NCI-H1694 (cell line): ENCODE measurements around the gene ADAM12.

Experiments
- DNase-seq: peaks from one replicate; lab custom pipeline; 2025; lab: John Stamatoyannopoulos, UW

The ADAM12 gene

DNA sequence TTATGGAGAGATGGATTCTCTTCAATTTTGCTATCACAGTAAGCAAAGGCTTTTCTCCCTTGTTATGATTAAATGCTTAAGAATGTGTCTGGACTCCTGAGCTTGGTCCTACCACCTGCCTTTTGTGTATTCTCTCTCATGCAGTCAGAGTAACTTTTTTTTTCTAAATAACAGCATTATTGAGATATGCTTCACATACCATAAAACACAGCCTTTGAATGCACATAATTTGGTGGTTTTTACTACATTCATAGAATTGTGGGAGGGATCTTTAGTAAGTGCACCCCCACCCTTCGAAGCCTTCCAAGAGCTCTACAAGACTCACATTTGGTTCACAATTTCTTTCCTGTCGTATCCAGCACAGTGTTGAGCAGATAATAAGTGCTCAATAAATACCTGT lies 175.5 kb downstream of the ADAM12 start:
- DNase-seq, result no peak

DNA sequence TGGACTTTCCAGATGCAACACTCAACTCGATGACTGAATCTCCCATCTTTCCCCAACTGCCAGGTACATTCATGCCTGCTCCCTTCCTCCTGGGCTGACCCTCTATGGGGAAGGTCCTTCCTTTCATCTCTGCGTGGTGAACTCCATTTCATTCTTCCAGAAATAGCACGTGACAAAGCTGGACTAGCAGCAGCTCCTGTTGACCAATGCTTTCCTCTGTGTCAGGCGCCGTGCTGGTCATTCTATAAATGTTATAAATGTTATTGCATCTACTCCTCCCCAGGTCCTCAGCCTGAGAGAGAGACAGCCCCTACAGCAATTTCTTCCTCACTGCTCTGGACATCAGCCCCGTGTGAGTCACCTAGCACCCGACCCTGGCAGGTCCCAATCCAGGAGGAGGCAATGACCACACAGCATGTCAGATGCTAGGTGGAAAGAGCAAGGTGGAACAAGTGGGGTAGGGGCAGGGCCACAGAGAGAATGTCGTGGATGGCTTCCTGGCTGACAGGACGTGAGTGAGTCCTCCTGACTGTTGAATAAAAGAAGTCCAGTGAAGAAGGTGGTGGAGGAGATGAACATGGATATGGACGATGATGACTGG lies 178.1 kb downstream of the ADAM12 start:
- DNase-seq, result no peak

DNA sequence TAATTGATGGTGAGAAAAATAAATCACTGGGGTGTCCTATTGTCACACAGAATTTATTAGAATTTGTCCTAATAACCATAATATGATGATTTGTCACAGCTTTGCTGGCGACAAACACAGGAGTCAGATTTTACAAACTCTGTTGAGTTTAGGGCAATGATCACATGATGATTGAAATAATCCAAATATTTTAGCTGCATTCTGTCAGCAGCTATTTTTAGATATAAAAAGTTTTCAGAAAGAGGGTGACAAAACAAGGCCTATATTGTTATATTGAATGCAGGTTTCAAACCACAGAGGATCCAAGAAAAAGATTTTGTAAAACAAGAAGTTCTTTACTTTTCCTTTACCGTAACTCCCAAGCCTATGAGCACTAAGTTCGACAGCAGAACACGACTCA lies 178.8 kb downstream of the ADAM12 start:
- no peak for DNase-seq

DNA sequence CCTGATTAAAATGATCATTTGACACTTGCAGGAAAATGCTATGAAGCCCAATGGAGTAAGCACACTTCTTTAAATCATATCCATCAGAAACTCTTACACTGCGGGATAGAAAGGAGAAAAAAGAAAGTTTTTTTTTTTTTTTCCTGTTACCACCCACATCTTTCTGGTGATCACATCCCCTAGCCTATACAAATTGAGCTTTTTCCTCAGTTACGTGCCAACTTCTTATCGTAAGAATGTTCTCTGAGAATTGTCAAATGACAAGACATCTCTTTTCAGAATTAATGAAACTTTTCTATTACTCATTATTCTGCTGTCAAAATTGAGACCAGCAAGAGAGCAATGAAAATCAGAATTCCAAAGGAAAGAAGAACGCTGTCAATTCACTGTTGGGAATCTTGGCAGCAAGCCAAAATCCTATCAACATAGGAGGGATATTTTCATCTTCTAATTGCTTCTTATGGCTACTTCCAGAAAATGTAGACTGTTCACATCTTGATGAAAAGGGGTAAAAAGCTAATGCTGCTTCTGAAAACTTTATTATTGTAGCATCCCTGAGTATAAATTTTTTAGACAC lies 179.5 kb downstream of the ADAM12 start:
- DNase-seq, result no peak

GRCh38 chr10:126207851-126208250 lies 180.4 kb downstream of the ADAM12 start:
- no peak for DNase-seq

- DNase-seq, result no peak
These were observed 180.9 kb downstream of the ADAM12 start for GRCh38 chr10:126207313-126207771.

GRCh38 chr10:126205486-126206205 lies 182.6 kb downstream of the ADAM12 start:
- no peak for DNase-seq

GRCh38 chr10:126204320-126204719 lies 184.0 kb downstream of the ADAM12 start:
- DNase-seq, result no peak

GRCh38 chr10:126203746-126204145 lies 184.5 kb downstream of the ADAM12 start:
- DNase-seq, result no peak

DNA sequence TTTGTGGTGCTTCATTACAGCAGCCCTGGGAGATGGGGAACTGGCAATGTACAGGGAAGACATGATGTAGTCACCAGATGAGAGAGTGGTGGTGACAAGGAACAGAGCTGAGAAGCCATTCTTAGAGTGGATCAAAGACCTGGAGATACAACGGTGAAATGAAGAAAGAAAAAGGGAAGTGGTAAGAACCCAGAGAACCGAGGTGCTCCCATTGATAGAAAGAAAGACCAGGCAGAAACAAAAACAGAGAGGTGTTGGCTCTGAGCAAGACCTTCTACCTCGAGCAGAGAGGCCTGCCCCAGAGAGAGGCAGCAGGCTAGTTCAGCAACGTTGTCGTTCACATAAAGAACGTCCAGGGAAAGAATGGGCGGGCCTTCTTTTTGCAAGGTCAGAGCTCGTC lies 186.7 kb downstream of the ADAM12 start:
- no peak for DNase-seq

DNA sequence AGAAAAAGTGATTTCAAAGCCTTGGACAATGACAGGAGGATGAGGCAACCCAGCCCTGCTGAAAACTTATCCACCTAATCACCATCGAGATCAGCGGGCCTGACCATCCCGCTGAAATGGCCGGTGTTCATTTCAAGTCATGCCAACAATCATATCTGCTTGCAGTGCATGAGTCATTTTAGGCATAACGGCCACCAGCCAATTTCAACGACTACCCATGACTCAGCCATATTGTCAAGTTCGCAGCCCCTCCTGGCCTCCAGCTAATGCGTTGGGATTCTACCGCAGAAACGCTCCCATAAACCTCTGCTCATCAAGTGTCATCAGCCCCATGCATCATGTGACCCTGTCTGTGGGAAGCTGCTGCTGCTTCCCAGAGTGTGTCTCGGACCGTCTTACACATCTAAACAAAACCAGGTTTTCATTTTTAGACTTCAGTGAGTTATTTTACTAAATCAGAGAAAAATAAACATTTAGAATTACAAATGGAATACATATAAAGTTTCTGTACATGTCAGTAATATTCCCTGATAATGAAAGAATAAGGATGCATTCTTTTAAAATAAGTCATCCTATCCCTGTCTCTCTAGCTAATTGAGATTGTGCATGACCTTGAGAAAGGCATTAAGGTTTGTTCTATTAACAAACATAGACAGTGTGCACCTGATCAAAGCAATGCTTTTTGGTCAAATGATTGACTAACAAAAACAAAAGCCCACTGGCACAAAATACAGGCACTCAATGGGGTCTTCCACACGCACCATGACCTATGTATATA lies 188.9 kb downstream of the ADAM12 start:
- DNase-seq, result no peak

- no peak for DNase-seq
These were observed 189.6 kb downstream of the ADAM12 start for GRCh38 chr10:126198681-126199080.

GRCh38 chr10:126197036-126197543 lies 191.2 kb downstream of the ADAM12 start:
- DNase-seq, result no peak

DNA sequence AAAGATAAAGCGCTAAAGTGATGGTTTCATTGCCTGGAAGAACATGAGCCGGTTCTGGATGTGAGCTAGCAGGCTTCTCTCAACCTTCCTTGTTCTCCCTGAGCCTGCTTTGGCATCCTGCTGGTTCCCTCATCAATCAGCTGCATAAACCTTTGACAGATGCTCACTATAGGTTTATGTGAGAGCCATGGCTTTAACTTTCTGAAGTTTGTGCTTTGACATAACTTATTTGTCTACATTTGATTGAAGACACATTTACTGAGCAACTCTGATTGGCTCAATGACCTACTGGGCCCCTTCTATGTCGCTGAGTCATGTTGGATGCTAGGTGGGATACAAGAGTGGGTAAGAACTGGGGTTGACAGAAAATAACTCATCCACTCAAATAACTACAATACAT lies 192.0 kb downstream of the ADAM12 start:
- DNase-seq, result no peak

- no peak for DNase-seq
These were observed 197.1 kb downstream of the ADAM12 start for GRCh38 chr10:126191192-126191591.

GRCh38 chr10:126188679-126189200 lies 199.5 kb downstream of the ADAM12 start:
- no peak for DNase-seq

GRCh38 chr10:126187399-126187798 lies 200.9 kb downstream of the ADAM12 start:
- no peak for DNase-seq

- no peak for DNase-seq
These were observed 201.5 kb downstream of the ADAM12 start for GRCh38 chr10:126186766-126187165.

GRCh38 chr10:126185676-126186447 lies 202.4 kb downstream of the ADAM12 start:
- DNase-seq, result no peak

- no peak for DNase-seq
These were observed 206.7 kb downstream of the ADAM12 start for GRCh38 chr10:126181626-126182025.

DNA sequence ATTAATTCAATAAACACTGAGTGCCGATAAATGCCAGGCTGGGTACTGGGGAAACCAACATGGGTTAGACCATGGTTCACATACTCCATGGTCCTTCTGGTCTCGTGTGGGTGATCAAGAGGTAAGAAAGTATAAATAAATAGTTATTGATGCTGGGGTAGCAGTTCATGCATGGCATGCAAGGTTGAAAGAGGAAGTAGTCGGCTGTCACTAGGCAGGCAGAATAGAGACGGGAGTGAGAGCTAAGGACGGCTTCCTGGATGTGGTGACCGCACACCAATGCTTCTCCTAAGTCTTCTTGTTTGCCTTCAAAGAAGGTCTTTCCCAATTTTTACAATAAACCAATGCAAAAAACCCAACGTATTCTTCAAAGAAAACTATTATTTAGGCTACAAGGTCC lies 208.6 kb downstream of the ADAM12 start:
- DNase-seq, result no peak
